DND-41 (cell line): ENCODE measurements around the gene POU3F3.

Source experiments
- EZH2 ChIP-seq: IDR thresholded peaks from 3 replicates; pipeline ENCODE4 v1.6.1; 2012; ENCODE audit warnings: borderline replicate concordance, low read depth, mild to moderate bottlenecking, moderate library complexity, low read length, inconsistent platforms; ENCODE audit not compliant: severe bottlenecking
- TF ChIP-seq, protein P1 (sequence below): IDR thresholded peaks from 2 replicates; pipeline ENCODE4 v1.5.1; 2012; ENCODE audit warnings: borderline replicate concordance, low read length, moderate library complexity, mild to moderate bottlenecking; ENCODE audit not compliant: poor library complexity, severe bottlenecking; ENCODE audit errors: extremely low read depth

DNA sequence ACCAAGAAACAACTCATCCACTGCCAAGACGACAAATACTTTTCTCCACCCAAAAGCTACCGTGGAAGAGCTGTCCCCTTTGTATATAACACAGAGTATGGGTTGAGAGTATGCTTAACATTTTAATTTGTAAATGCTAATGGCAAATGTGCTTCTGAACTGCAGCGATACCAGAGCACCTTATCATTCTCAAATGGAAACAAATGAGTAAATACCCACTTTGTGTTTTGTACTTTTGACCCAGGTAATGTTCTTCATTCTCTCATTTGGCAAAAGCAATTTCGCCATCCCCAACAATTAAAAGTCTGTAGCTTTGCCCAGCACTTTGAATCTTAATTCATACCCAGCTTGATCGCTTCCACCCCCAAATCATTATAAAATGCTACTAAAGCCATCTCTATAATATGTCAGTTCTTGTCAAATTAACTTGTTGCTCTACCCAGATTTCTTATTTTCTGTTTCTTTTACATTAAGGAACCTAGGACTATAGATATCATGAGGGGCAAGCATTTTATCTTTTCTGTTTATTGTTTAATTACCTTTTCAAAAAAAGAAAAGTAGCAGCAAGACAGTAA lies 6.2 kb upstream of the POU3F3 start:
- TF ChIP-seq, protein P1, sequence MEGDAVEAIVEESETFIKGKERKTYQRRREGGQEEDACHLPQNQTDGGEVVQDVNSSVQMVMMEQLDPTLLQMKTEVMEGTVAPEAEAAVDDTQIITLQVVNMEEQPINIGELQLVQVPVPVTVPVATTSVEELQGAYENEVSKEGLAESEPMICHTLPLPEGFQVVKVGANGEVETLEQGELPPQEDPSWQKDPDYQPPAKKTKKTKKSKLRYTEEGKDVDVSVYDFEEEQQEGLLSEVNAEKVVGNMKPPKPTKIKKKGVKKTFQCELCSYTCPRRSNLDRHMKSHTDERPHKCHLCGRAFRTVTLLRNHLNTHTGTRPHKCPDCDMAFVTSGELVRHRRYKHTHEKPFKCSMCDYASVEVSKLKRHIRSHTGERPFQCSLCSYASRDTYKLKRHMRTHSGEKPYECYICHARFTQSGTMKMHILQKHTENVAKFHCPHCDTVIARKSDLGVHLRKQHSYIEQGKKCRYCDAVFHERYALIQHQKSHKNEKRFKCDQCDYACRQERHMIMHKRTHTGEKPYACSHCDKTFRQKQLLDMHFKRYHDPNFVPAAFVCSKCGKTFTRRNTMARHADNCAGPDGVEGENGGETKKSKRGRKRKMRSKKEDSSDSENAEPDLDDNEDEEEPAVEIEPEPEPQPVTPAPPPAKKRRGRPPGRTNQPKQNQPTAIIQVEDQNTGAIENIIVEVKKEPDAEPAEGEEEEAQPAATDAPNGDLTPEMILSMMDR: no peak
- no peak for TF ChIP-seq EZH2
